Tongue (tissue), 2 donors: ENCODE measurements around the gene H2BK1. TPM values are rescaled to one million over a fixed set of nuclear protein-coding genes. Genes with fewer than 3 reads are reported as not detected.

Experiments used
- DNase-seq: peaks from one replicate; pipeline ENCODE4 v3.0.0-alpha.2; 2015
- total RNA-seq: library from RNA; depleted of rRNA; stranded (reverse); fragments of >200 nt; gene quantifications from one replicate; pipeline ENCODE4 v1.2.3, GENCODE V29; 2014

Gene H2BK1
- total RNA-seq, 1 donor from 2014 or later, result not detected

DNA sequence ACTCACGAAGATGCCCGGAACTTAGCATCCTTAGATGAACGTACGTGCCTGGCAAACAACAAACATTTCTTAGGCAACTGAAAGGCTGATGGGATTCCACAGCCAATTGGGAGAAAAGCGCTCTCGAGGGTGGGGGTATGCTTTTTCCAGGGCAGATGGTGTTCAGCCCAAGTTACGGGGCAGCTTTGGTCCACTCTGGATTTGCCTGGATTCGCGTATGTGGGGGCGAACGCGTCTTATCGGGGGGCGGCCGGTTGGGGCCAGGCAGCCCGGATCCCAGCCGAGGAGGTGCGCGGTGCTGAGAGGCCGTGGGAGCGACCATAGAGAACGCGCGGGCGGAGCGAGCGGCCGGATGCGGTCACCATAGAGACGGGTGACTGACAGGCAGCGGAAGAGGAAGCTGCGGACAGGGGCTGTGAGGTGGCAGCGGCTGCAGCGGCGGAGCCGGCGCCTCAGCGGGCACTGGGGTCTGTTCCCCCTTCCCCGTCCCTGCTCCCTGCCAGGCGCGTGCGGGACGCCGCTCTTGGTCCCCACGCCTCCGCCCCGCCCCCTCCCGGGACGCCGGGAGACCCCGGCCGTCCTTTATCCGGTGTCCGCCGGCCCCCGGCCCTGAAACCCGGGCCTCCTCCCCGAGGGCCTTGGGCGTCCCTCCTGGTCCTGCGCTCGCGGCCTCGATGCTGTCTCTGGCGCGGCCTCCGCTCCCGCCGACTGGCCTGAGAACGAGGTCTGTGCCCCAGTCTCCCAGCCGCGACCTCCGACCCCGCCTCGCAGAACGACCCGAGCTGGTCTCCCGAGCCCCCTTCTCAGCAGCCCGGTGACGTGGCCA, 22.0 kb upstream of the H2BK1 start, which contains the start of gene CHPF2:
TSS of gene CHPF2 (plus strand) at position 393 of the 826 bp plus-strand sequence. CDS start 1,529 bp downstream, outside the sequence.
- peak; percentile 93 for DNase-seq

DNA sequence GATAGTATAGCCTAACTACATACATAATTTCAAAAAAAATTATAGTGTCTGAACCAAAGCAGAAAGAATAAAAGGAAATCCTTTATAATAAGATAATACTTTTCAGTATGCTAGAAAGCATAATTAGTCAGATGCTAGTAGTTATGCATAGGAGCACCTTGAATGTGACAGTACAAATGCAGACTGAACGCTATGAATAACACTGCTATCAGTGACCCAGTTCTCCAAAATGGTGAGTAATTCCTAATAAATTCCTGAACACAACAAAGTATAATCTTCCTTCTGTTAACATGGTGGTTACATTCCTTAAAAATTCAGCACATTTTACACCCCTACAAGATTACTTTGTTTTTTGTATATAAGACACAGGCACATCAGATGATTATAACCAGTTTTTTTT, 20.8 kb upstream of the H2BK1 start:
- DNase-seq, result no peak

DNA sequence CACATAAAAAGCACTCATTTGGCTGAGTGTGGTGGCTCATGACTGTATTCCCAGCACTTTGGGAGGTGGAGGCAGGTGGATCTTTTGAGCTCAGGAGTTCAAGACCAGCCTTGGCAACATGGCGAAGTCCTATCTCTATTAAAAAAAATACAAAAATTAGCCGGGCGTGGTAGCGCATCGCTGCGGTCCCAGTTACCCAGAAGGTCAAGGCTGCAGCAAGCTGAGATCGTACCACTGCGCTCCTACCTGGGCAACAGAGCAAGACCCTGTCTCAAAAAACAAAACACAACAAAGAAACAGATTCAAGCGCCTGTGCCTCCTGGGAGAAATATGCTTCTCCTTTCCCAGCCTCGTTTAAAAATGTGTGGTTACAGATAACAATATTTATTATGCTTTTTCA, 19.0 kb upstream of the H2BK1 start:
- no peak for DNase-seq

DNA sequence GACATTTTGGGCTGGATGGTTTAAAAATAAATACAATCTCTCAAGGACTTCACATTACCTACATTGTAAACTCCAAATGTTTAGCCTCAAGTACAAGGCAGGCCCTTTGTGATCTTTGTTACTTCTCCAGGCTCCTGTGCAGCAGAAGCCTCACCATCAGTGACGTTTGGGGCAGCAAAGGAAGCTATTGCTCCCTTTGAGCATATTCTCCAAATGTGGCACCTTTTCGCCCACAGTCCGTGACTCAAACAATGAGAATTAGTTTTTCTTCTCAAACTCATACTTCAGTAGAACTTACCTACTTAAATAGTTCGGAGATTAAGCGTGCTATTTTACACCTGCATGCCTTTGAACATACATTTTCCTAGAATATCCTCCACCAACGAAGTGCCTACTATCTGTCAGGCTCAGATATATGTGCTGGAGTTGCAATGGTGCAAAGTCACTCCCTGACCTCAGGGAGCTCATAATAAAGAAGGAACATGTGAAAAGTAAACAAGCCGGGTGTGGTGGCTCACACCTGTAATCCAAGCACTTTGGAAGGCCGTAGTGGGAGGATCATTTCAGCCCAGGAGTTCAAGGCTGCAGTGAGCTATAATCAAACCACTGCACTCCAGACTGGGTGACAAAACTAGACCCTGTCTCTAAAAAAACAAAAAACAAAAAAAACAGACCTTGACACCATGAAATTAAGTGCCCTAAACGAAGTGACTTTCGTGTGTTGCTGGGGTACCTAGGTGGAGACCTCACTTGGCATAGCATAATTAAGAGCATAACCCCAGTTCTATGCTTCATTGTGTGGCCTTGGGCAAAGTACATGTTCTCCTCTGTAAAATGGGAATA, 18.0 kb upstream of the H2BK1 start:
- no peak for DNase-seq

DNA sequence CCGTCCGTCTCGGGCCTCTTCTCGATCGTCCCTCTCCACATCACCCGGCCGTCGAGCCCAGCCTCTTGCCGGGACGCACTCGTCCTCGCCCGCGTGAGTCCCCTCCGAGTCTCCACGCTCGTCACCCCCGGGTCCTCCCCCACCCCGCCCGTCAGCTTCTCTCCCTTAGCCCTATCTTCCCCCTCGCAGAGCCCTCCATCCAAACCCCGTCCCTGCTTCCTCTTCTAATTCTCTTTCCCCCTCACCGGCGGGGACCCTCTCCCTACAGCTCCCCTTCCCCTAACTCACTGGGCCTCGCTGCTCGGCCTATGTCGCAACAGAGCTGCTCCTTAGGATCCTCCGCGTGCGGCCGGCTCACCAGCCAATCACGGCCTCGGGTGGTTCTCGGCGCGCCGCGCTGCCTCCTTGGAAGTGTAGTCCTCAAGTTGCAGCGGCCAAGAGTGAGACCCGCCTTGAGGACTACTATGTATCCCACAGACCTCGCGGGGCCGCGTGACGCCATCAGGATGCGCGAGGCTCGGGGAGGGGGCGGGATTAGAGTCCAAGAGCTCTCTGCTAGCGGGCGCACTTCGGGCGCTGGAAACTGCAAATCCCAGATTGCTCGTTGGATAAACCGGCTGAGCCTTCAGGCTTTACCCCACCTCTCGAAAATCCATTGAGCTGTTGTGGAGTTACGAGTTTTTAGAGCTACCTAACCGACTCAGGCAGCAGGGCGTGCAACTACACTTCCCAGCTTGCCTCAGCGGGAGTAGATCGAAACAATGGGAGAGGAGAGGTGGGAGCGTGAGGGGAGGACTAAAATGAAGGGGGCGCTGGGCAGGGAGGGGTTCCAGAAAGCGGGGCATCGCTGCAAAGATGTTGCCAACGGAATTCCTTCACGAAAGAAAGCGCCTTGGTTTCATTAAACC, 16.8 kb upstream of the H2BK1 start, which contains the start of gene ABCF2:
TSS of gene ABCF2 (minus strand) at position 331 of the 908 bp plus-strand sequence. CDS start 747 bp downstream, outside the sequence.
- peak; percentile 99 for DNase-seq

GRCh38 chr7:151226560-151226874, 16.2 kb upstream of the H2BK1 start:
- no peak for DNase-seq

- no peak for DNase-seq
Measured at GRCh38 chr7:151225948-151226510, 15.7 kb upstream of the H2BK1 start.

GRCh38 chr7:151223728-151224127, 13.4 kb upstream of the H2BK1 start:
- DNase-seq, result no peak

GRCh38 chr7:151218170-151218569, 7.9 kb upstream of the H2BK1 start:
- DNase-seq, result no peak

GRCh38 chr7:151215396-151215795, 5.1 kb upstream of the H2BK1 start:
- DNase-seq, result no peak

DNA sequence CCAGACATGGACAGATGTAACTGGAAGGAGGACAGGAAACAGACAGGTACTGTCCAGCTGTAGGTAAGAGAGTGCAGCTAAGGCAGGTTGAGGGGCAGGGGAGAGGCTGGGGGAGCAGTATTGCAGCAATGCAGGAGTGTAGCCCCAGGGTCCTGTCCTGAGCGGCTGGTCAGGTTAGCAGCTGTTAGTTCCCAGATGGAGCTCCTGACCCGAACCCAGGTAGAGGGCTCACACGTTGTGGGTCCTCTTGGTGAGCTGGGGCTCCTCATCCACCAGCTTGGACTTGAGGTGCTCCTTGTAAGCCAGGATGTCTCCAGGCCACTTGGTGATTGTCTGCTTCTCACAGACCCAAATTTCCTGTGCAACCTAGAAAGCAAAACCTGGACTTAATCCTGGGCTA, 3.5 kb upstream of the H2BK1 start:
- DNase-seq, result no peak

- DNase-seq, result no peak
Measured at GRCh38 chr7:151212626-151213025, 2.3 kb upstream of the H2BK1 start.

DNA sequence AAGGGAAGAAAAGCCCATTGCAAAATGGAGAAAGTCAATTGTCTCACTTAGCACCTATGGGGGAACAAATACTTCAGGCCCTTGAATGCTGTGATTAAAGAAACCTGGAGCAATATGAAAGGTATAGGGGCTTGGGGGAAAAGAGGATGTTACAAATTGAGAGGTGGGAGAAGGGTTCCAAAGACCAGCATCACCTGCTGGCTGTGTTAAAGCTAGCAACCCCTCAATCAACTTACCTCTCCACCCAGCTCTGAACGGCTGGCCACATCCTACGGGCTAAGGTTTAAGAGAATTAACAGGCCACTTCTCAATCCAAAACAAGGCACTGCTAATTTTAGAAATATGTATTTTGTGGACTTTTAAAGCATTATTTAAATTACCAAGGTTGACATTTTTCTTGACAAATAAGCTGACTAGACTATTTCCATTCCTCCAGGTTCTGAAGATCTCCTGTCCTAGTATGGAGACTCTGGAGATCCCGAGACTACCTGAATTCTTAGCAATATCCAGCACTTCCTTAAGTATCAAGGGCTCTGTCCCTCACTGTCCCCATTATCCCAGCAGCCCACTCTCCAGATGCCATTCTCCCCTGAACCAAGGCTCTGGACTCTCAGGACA, 976 bp upstream of the H2BK1 start:
- no peak for DNase-seq

- DNase-seq, result no peak
Measured at GRCh38 chr7:151209588-151209987, 700 bp downstream of the H2BK1 start.

DNA sequence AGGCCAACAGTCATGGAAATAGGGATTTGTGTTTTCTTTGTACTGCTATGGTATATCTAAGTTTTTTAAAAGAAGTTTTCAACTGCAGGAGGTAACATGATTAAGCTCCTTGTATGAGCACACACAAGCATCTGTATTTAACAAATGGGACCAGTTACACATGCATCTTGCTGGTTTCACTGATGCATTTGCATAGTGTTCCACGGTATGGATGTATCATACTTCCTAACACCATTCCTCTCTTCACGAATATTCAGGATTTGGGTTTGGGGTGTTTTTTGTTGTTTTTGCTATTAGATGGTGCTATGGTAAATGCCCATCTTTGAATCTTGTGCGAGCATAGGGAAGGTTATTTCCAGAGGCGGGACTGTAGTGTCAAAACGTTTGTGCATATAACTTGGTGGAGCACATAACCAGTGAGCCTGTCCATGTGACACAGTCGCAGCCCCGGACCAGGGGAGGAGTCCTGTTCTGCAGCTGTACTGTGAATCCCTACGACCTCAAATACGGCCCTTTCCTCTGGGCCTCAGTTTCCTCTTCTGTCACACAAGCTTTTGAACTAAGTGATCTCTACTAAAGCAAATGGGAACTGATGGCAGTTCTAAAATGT, 1.9 kb downstream of the H2BK1 start:
- DNase-seq, result no peak

GRCh38 chr7:151207804-151208203, 2.5 kb downstream of the H2BK1 start:
- DNase-seq, result peak; percentile 9

- no peak for DNase-seq
Measured at GRCh38 chr7:151207315-151207714, 3.0 kb downstream of the H2BK1 start.

GRCh38 chr7:151206914-151207313, 3.4 kb downstream of the H2BK1 start:
- DNase-seq, result no peak

DNA sequence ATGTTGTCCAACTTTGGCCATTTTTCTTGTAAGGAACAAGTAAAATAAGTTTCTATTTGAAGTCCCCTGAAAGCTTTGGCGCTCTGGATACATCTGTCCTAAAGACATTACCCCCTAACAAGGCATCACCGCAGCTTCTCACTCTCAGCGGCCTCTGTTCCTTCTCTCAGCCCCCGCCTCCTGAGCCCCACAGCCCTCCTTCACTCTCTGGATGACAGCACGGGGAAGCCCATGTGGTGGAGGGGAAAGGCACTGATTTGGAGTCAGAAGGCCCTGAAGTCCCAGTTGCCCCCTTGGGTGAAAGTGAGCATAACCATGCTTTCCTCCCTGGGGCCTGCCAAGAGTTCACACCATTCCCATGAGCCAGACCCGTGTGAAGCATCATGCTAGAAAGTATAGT, 4.6 kb downstream of the H2BK1 start:
- DNase-seq, result no peak

DNA sequence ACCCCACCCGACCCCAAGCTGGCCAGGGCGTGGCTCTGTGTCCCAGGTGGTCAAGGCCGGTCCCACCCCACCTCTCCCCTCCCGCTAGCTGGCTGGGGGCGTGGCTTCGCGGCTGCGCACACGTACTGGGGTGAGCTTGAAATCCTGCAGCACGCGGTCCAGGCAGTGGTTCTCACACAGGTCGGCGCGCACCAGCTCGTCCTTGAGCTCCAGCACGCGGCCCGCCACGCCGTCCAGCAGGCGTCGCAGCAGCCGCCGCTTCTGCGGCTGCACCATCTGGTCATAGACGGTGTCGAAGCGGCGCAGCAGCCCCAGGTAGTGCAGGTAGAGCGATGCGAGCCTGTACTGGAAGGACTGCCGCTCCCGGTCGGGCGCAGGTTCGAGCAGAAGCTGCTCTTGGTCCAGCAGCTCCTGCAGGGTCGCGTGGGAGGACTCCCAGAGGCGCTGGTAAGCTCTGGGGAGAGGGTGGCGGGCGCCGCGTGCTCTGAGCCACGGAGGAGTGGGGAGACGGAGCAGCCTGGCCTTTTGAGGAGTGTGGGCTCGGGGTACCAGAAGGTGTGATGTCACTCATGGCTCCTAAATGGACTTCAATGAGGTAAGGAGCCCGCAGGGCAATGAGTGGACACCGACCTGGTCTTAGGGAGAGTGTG, 5.8 kb downstream of the H2BK1 start:
- no peak for DNase-seq
